H9 (cell line): ENCODE measurements around the gene SEMA4D. TPM values are rescaled to one million over a fixed set of nuclear protein-coding genes. Genes with fewer than 3 reads are reported as not detected.

Experiments used
- DNase-seq: peaks from one replicate; pipeline ENCODE4 v3.0.0-alpha.2; 2017
- H2AFZ ChIP-seq: one replicate; pipeline ENCODE4 v1.6.1; 2013; ENCODE audit warnings: mild to moderate bottlenecking, low read length, control low read depth, moderate library complexity
- H2AK5ac ChIP-seq: 2 replicates; pipeline ENCODE4 v1.6.1; 2013; ENCODE audit warnings: low read length, control low read depth, mixed read lengths; ENCODE audit not compliant: insufficient read length
- H2BK120ac ChIP-seq: one replicate; pipeline ENCODE4 v1.6.1; 2013; ENCODE audit warnings: low read depth, mild to moderate bottlenecking, low read length, control low read depth, inconsistent platforms; ENCODE audit not compliant: poor library complexity, severe bottlenecking
- H2BK12ac ChIP-seq: 2 replicates; pipeline ENCODE4 v1.6.1; 2013; ENCODE audit warnings: low read length, control low read depth, mixed read lengths, low read depth; ENCODE audit not compliant: insufficient read length
- H2BK15ac ChIP-seq: 2 replicates; pipeline ENCODE4 v1.6.1; 2013; ENCODE audit warnings: low read depth, low read length, control low read depth
- H2BK20ac ChIP-seq: one replicate; pipeline ENCODE4 v1.6.1; 2013; ENCODE audit warnings: low read depth, mild to moderate bottlenecking, low read length, control low read depth, inconsistent platforms; ENCODE audit not compliant: poor library complexity, severe bottlenecking
- H2BK5ac ChIP-seq: 2 replicates; pipeline ENCODE4 v1.6.1; 2013; ENCODE audit warnings: low read length, control low read depth, mixed read lengths; ENCODE audit not compliant: insufficient read length
- H3K14ac ChIP-seq: 2 replicates; pipeline ENCODE4 v1.6.1; 2013; ENCODE audit warnings: low read length, control low read depth; ENCODE audit not compliant: insufficient read depth
- H3K18ac ChIP-seq: 2 replicates; pipeline ENCODE4 v1.6.1; 2013; ENCODE audit warnings: low read depth, mild to moderate bottlenecking, mixed read lengths, low read length, control low read depth; ENCODE audit not compliant: insufficient read length
- H3K23ac ChIP-seq: 2 replicates; pipeline ENCODE4 v1.6.1; 2013; ENCODE audit warnings: low read length, control low read depth, mixed read lengths, low read depth; ENCODE audit not compliant: insufficient read length
- H3K23me2 ChIP-seq: 2 replicates; pipeline ENCODE4 v1.6.1; 2013; ENCODE audit warnings: low read depth, mild to moderate bottlenecking, mixed read lengths, low read length, control low read depth; ENCODE audit not compliant: insufficient read length, poor library complexity, severe bottlenecking
- H3K27ac ChIP-seq: 2 replicates; pipeline ENCODE4 v1.5.1; 2013; ENCODE audit warnings: low read length, control low read depth, mixed read lengths, low read depth; ENCODE audit not compliant: insufficient read length
- H3K27me3 ChIP-seq: 2 replicates; pipeline ENCODE4 v1.6.1; 2013; ENCODE audit warnings: low read length, control low read depth, inconsistent platforms; ENCODE audit not compliant: insufficient read depth
- H3K4ac ChIP-seq: 2 replicates; pipeline ENCODE4 v1.6.1; 2013; ENCODE audit warnings: low read depth, mild to moderate bottlenecking, control low read depth, inconsistent platforms, low read length, moderate library complexity
- H3K4me1 ChIP-seq: 2 replicates; pipeline ENCODE4 v1.6.1; 2013; ENCODE audit warnings: low read length, control low read depth, inconsistent platforms; ENCODE audit not compliant: insufficient read depth
- H3K4me2 ChIP-seq: 2 replicates; pipeline ENCODE4 v1.6.1; 2013; ENCODE audit warnings: low read length, control low read depth, mixed read lengths; ENCODE audit not compliant: insufficient read length, insufficient read depth
- H3K56ac ChIP-seq: 2 replicates; pipeline ENCODE4 v1.6.1; 2013; ENCODE audit warnings: low read depth, mild to moderate bottlenecking, mixed read lengths, low read length, control low read depth; ENCODE audit not compliant: insufficient read length
- H3K79me1 ChIP-seq: 2 replicates; pipeline ENCODE4 v1.6.1; 2013; ENCODE audit warnings: low read depth, mild to moderate bottlenecking, moderate library complexity, low read length, control low read depth, inconsistent platforms; ENCODE audit not compliant: insufficient read depth, poor library complexity, severe bottlenecking
- H3K79me2 ChIP-seq: 2 replicates; pipeline ENCODE4 v1.6.1; 2013; ENCODE audit warnings: low read length, control low read depth, inconsistent platforms; ENCODE audit not compliant: insufficient read depth
- H3K9ac ChIP-seq: 2 replicates; pipeline ENCODE4 v1.6.1; 2013; ENCODE audit warnings: low read length, control low read depth, mixed read lengths; ENCODE audit not compliant: insufficient read length; ENCODE audit errors: extremely low read depth
- H3K9me3 ChIP-seq: one replicate; pipeline ENCODE4 v1.6.1; 2013; ENCODE audit warnings: low read depth, low read length, inconsistent platforms; ENCODE audit not compliant: control insufficient read depth
- H3T11ph ChIP-seq: one replicate; pipeline ENCODE4 v1.6.1; 2013; ENCODE audit warnings: mild to moderate bottlenecking, low read length, control low read depth, inconsistent platforms
- H4K20me1 ChIP-seq: one replicate; pipeline ENCODE4 v1.6.1; 2013; ENCODE audit not compliant: control insufficient read depth, insufficient read length, insufficient read depth
- H4K5ac ChIP-seq: 2 replicates; pipeline ENCODE4 v1.6.1; 2013; ENCODE audit warnings: low read depth, mild to moderate bottlenecking, mixed read lengths, low read length, control low read depth; ENCODE audit not compliant: insufficient read length
- H4K8ac ChIP-seq: replicated peaks from 2 replicates; pipeline ENCODE4 v1.6.1; 2013; ENCODE audit warnings: low read length, control low read depth, mixed read lengths, low read depth; ENCODE audit not compliant: insufficient read length
- H4K91ac ChIP-seq: 2 replicates; pipeline ENCODE4 v1.6.1; 2013; ENCODE audit warnings: low read depth, mild to moderate bottlenecking, moderate library complexity, mixed read lengths, low read length, control low read depth; ENCODE audit not compliant: insufficient read length
- H3K27ac Mint-ChIP-seq, 3 experiments: 2 replicates in 2 of 3; 3 replicates in 1 of 3; pipeline ENCODE4 v1.8.0; 2020 to 2021; ENCODE audit warnings: mixed read lengths in 3 of 3, mild to moderate bottlenecking in 1 of 3, moderate library complexity in 1 of 3
- H3K27me3 Mint-ChIP-seq: 2 replicates; pipeline ENCODE4 v1.8.0; 2021; ENCODE audit warnings: low read depth, mild to moderate bottlenecking, moderate library complexity, mixed read lengths
- H3K36me3 Mint-ChIP-seq, 3 experiments: 2 replicates in 2 of 3; 3 replicates in 1 of 3; pipeline ENCODE4 v1.8.0; 2020 to 2021; ENCODE audit warnings: low read depth in 3 of 3, mixed read lengths in 3 of 3; ENCODE audit not compliant: insufficient read depth in 1 of 3
- H3K4me1 Mint-ChIP-seq, 2 experiments: 2 replicates each; pipeline ENCODE4 v1.8.0; 2020; ENCODE audit warnings: mixed read lengths in 2 of 2
- H3K4me3 Mint-ChIP-seq, 2 experiments: 2 replicates in 1 of 2; 3 replicates in 1 of 2; pipeline ENCODE4 v1.8.0; 2020 to 2021; ENCODE audit warnings: mild to moderate bottlenecking in 2 of 2, mixed read lengths in 2 of 2, moderate library complexity in 1 of 2
- H3K9me3 Mint-ChIP-seq, 2 experiments: 2 replicates in 1 of 2; 3 replicates in 1 of 2; pipeline ENCODE4 v1.8.0; 2020; ENCODE audit warnings: mild to moderate bottlenecking in 2 of 2, mixed read lengths in 2 of 2, moderate library complexity in 1 of 2
- WGBS: extraction: QIAGEN DNeasy Blood & Tissue Kit; methylation state at CpG from one replicate; pipeline ENCODE4 v1.1.7; 2013; ENCODE audit warnings: missing lambda C conversion rate, low lambda C conversion rate, mixed read lengths; ENCODE audit not compliant: insufficient read length; ENCODE audit errors: extremely low coverage; 5-methylcytosine and 5-hydroxymethylcytosine counted together
- total RNA-seq: library from RNA; stranded (reverse); gene quantifications from 2 replicates; pipeline ENCODE4 v1.2.1, GENCODE V29; 2021
- TF ChIP-seq, protein P1 (sequence below): fragments of 200-600 bp; sonication (generic); conservative IDR thresholded peaks from 3 replicates; pipeline ENCODE4 v1.8.0; 2021; ENCODE audit warnings: antibody characterized with exemption, mild to moderate bottlenecking

Gene SEMA4D
- total RNA-seq, 1 experiment from 2014 or later, result 47.2 TPM

GRCh38 chr9:89477811-89478630, 19.9 kb downstream of the SEMA4D start:
- H3K14ac ChIP-seq, result no peak overlapping the region
- H2AK5ac ChIP-seq, result no peak overlapping the region
- no peaks in the 10 kb centered on the region for H3K79me1 ChIP-seq
- H4K20me1 ChIP-seq, result peaks cover 4% of the 10 kb centered on the region
- no peak overlapping the region for H4K91ac ChIP-seq
- no peak overlapping the region for H2BK120ac ChIP-seq
- H3K4me3 Mint-ChIP-seq, result no peak overlapping the region
- no peak overlapping the region for H3K18ac ChIP-seq
- DNase-seq, result no peak
- no peak overlapping the region for H3K56ac ChIP-seq
- H2AFZ ChIP-seq, result no peak overlapping the region
- no peak overlapping the region for H3K4ac ChIP-seq
- H3K27me3 ChIP-seq, result no peaks in the 10 kb centered on the region
- H2BK5ac ChIP-seq, result no peak overlapping the region
- H3T11ph ChIP-seq, result no peak overlapping the region
- no peak overlapping the region for H2BK15ac ChIP-seq
- H3K27me3 Mint-ChIP-seq, result no peaks in the 10 kb centered on the region
- H3K4me2 ChIP-seq, result no peak overlapping the region
- H3K9ac ChIP-seq, result no peak overlapping the region
- H3K79me2 ChIP-seq, result peaks cover 12% of the 10 kb centered on the region; the same call in 1 of the 2 replicates
- H4K5ac ChIP-seq, result no peak overlapping the region
- H2BK12ac ChIP-seq, result no peak overlapping the region
- 0 out of 5 replicates have a peak, but pooled peaks cover 0 to 2% of the 10 kb centered on the region in 2 experiments for H3K9me3 Mint-ChIP-seq
- H3K4me1 ChIP-seq, result peaks cover 5% of the 10 kb centered on the region; the same call in 1 of the 2 replicates
- no peak overlapping the region for H3K27ac ChIP-seq
- no peak overlapping the region for H2BK20ac ChIP-seq
- H4K8ac ChIP-seq, result no peak overlapping the region
- H3K23me2 ChIP-seq, result no peaks in the 10 kb centered on the region
- no CpG with 5 or more reads among the region's 9 CpGs for WGBS
- peaks cover 29 to 32% of the 10 kb centered on the region in 2 experiments for H3K4me1 Mint-ChIP-seq
- no peaks in the 10 kb centered on the region for H3K9me3 ChIP-seq
- peak overlapping the region; percentile 2 to 68 (median 26); a peak in 5 of 7 replicates for H3K27ac Mint-ChIP-seq
- H3K36me3 Mint-ChIP-seq, result peaks cover 16 to 38% (median 31%) of the 10 kb centered on the region in 3 experiments
- TF ChIP-seq, protein P1, sequence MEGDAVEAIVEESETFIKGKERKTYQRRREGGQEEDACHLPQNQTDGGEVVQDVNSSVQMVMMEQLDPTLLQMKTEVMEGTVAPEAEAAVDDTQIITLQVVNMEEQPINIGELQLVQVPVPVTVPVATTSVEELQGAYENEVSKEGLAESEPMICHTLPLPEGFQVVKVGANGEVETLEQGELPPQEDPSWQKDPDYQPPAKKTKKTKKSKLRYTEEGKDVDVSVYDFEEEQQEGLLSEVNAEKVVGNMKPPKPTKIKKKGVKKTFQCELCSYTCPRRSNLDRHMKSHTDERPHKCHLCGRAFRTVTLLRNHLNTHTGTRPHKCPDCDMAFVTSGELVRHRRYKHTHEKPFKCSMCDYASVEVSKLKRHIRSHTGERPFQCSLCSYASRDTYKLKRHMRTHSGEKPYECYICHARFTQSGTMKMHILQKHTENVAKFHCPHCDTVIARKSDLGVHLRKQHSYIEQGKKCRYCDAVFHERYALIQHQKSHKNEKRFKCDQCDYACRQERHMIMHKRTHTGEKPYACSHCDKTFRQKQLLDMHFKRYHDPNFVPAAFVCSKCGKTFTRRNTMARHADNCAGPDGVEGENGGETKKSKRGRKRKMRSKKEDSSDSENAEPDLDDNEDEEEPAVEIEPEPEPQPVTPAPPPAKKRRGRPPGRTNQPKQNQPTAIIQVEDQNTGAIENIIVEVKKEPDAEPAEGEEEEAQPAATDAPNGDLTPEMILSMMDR, result no peak
- H3K23ac ChIP-seq, result no peak overlapping the region
